ENCODE results near the gene GPBAR1.

DNA sequence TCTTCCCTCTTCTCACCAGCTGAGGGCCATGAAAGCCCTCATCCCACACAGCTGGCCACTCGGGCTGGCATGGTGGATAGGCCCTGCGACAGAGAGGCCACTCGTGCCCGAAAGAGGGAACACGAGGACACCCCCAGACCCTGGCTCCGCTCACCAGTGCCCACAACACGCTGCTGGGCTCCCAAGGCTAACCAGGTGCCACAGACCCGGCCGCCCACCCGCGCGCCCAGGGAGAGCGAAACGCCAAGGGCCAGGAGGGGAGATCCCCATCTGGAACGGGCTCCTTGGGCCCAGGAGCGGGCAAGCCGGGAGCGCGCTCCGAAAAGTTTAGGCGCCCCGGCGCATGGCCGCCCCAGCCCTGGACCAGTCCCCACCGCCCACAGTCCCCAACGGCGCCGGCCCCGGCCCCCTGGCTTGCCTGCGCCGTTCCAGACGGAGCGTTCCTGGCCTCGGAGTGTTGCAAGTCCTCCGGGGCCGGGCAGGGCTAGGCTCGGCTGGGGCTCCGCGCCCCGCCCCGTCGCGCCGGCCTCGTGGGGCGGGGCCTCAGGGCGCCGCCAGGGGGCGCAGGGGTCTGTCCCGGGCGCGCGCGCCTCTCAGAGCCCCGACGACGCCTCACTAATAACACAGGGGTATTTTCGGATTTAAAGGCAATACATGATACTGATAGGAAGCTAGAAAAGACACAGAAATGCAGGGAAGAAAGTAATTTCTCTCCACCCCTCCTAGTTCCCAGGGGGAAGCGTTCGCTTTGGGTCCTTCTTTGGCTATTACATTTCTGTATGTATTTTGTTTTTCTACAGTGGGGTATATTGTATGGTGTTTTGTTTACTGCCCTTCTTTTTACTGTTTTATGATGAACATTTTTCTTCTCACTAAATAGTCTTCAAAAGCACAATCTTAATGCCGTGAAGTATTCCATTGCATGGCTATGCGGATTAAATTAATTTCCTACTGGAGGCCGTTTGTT, 31.5 kb downstream of the GPBAR1 start, which contains the start of gene TMBIM1:
- TF ChIP-seq ZNF274 (IDR thresholded peaks at IDR 0.05; ENCODE audit: low read depth, low read length) (no peak), YY1 (IDR thresholded peaks at IDR 0.05; ENCODE audit: insufficient read depth, insufficient read length) (no peak), SUZ12 (IDR thresholded peaks at IDR 0.05; ENCODE audit: extremely low read depth, insufficient read depth, insufficient read length) (no peak)
